Tibial nerve (tissue), 4 donors: Measurements from ENCODE around the gene CAMSAP3. TPM values are rescaled to one million over a fixed set of nuclear protein-coding genes. Genes with fewer than 3 reads are reported as not detected.

ENCODE experiments used
- DNase-seq, 2 donors: peaks; one replicate each; pipeline ENCODE4 v3.0.0-alpha.2; 2019; ENCODE audit warnings: low spot score in 2 of 2
- H3K27ac ChIP-seq, 4 donors: fragments of 200-600 bp; sonication (generic) in 3 of 4; one replicate each; pipeline ENCODE4 v1.5.1; 2017 to 2019; ENCODE audit warnings: mild to moderate bottlenecking in 1 of 4
- H3K27me3 ChIP-seq, 2 donors: fragments of 200-600 bp; sonication (generic) in 1 of 2; one replicate each; pipeline versions ENCODE4 v1.5.1 to v1.6.0; 2017 to 2019
- H3K36me3 ChIP-seq, 3 donors: fragments of 200-600 bp; sonication (generic); one replicate each; pipeline ENCODE4 v1.5.1; 2018 to 2019
- H3K4me1 ChIP-seq, 4 donors: fragments of 200-600 bp; sonication (generic) in 3 of 4; one replicate each; pipeline ENCODE4 v1.5.1; 2017 to 2019
- H3K4me3 ChIP-seq, 4 donors: fragments of 200-600 bp; sonication (generic) in 3 of 4; one replicate each; pipeline ENCODE4 v1.5.1; 2017 to 2019; ENCODE audit warnings: mild to moderate bottlenecking in 1 of 4, moderate library complexity in 1 of 4
- H3K9me3 ChIP-seq, 4 donors: fragments of 200-600 bp; sonication (generic) in 3 of 4; one replicate each; pipeline ENCODE4 v1.5.1; 2017 to 2019
- EP300 ChIP-seq, 2 donors: sonication (generic); formaldehyde crosslinking; IDR thresholded peaks; one replicate each; pipeline ENCODE4 v1.6.1; 2017; ENCODE audit warnings: antibody characterized with exemption in 2 of 2, mild to moderate bottlenecking in 1 of 2
- POLR2A ChIP-seq, 2 donors: fragments of 450-650 bp; IDR thresholded peaks; one replicate each; pipeline ENCODE4 v1.6.1; 2017; ENCODE audit warnings: antibody characterized with exemption in 2 of 2, mild to moderate bottlenecking in 2 of 2, moderate library complexity in 2 of 2
- WGBS, 2 donors: methylation state at CpG; one replicate each; pipeline ENCODE4 v1.1.5; 2018; 5-methylcytosine and 5-hydroxymethylcytosine counted together
- total RNA-seq, 4 donors: library from RNA; depleted of rRNA; stranded (reverse); fragments of >200 nt; gene quantifications; one replicate each; pipeline ENCODE4 v1.1.0, GENCODE V29; 2016
- TF ChIP-seq, protein P1 (sequence below), 5 experiments: fragments of 200-600 bp in 3 of 5; fragments of 450-650 bp in 2 of 5; sonication (generic) in 3 of 5; IDR thresholded peaks; one replicate each; pipeline ENCODE4 v1.5.1; 2016 to 2019; ENCODE audit warnings: antibody characterized with exemption in 5 of 5, mild to moderate bottlenecking in 3 of 5, moderate library complexity in 2 of 5

Gene CAMSAP3
- total RNA-seq, 4 donors from 2014 or later, result not detected

GRCh38 chr19:7554990-7555864 lies 40.4 kb upstream of the CAMSAP3 start:
- H3K36me3 ChIP-seq, result peaks cover 2 to 97% (median 19%) of the 10 kb centered on the region in 3 donors
- H3K9me3 ChIP-seq, result peaks cover 0 to 3% (median 0%) of the 10 kb centered on the region in 4 donors
- no peak for DNase-seq
- WGBS, 2 donors, result 75 to 76% methylated on average over 44 to 53 of the region's 62 CpGs
- no peaks in the 10 kb centered on the region for H3K27me3 ChIP-seq
- H3K4me1 ChIP-seq, result peaks cover 0 to 7% (median 0%) of the 10 kb centered on the region in 4 donors
- no peak overlapping the region for H3K27ac ChIP-seq
- H3K4me3 ChIP-seq, result no peak overlapping the region
- TF ChIP-seq, protein P1, sequence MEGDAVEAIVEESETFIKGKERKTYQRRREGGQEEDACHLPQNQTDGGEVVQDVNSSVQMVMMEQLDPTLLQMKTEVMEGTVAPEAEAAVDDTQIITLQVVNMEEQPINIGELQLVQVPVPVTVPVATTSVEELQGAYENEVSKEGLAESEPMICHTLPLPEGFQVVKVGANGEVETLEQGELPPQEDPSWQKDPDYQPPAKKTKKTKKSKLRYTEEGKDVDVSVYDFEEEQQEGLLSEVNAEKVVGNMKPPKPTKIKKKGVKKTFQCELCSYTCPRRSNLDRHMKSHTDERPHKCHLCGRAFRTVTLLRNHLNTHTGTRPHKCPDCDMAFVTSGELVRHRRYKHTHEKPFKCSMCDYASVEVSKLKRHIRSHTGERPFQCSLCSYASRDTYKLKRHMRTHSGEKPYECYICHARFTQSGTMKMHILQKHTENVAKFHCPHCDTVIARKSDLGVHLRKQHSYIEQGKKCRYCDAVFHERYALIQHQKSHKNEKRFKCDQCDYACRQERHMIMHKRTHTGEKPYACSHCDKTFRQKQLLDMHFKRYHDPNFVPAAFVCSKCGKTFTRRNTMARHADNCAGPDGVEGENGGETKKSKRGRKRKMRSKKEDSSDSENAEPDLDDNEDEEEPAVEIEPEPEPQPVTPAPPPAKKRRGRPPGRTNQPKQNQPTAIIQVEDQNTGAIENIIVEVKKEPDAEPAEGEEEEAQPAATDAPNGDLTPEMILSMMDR (IDR thresholded peaks at IDR 0.05), result no peak
- TF ChIP-seq POLR2A (IDR thresholded peaks at IDR 0.05) (no peak), EP300 (IDR thresholded peaks at IDR 0.05) (no peak)

GRCh38 chr19:7556696-7557315 lies 38.9 kb upstream of the CAMSAP3 start:
- Histone ChIP-seq H3K27ac (no peak overlapping the region), H3K4me1 (no peaks in the 10 kb centered on the region), H3K9me3 (peaks cover 0 to 7% (median 0%) of the 10 kb centered on the region in 4 donors), H3K4me3 (no peak overlapping the region), H3K36me3 (peaks cover 2 to 97% (median 19%) of the 10 kb centered on the region in 3 donors), H3K27me3 (no peaks in the 10 kb centered on the region)
- DNase-seq, result no peak
- whole genome bisulfite sequencing, 2 donors, result 95 to 96% methylated on average over 48 to 52 of the region's 54 CpGs
- no peak for TF ChIP-seq EP300 (IDR thresholded peaks at IDR 0.05)
- TF ChIP-seq, protein P1 (IDR thresholded peaks at IDR 0.05), result no peak
- no peak for TF ChIP-seq POLR2A (IDR thresholded peaks at IDR 0.05)

DNA sequence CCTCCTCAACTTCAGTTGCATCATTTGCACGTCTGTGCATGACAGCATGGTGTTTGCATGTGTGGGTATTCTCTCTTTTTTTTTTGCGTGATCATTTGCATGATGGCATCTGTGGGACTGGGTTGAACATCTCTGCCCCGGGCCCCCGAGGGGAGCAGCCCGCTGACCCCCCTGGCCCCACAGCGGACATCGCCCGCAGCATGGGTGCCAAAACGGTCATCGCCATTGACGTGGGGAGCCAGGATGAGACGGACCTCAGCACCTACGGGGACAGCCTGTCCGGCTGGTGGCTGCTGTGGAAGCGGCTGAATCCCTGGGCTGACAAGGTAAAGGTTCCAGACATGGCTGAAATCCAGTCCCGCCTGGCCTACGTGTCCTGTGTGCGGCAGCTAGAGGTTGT lies 37.0 kb upstream of the CAMSAP3 start:
- no peaks in the 10 kb centered on the region for H3K4me1 ChIP-seq
- TF ChIP-seq POLR2A (IDR thresholded peaks at IDR 0.05) (no peak), EP300 (IDR thresholded peaks at IDR 0.05) (no peak)
- TF ChIP-seq, protein P1 (IDR thresholded peaks at IDR 0.05), result no peak
- WGBS, 2 donors, result 88 to 91% methylated on average over 15 to 18 of the region's 18 CpGs
- no peaks in the 10 kb centered on the region for H3K27me3 ChIP-seq
- peaks cover 2 to 86% (median 19%) of the 10 kb centered on the region in 3 donors for H3K36me3 ChIP-seq
- DNase-seq, result no peak
- H3K27ac ChIP-seq, result no peak overlapping the region
- H3K4me3 ChIP-seq, result no peak overlapping the region
- H3K9me3 ChIP-seq, result peaks cover 0 to 7% (median 0%) of the 10 kb centered on the region in 4 donors

DNA sequence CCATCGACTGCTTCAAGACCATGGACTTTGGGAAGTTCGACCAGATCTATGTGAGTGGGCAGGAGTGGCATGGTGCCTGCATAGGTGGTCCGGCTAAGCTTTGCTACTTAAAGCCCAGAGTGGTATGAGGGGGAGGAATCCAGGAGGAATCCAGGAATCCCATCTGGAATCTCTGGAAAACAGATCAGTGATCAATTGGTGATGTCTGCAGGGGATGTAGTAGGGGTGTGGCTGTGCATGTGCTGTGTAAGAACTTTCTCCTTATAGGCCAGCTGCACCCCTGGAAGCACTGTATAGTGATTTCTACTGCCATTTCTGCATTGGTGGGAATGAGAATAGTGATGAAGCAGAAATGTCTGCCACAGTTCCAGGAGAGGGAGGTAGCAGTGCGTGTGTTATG lies 36.6 kb upstream of the CAMSAP3 start:
- DNase-seq, result no peak
- Histone ChIP-seq H3K4me3 (no peak overlapping the region), H3K9me3 (peaks cover 0 to 7% (median 0%) of the 10 kb centered on the region in 4 donors), H3K27me3 (no peaks in the 10 kb centered on the region), H3K27ac (no peak overlapping the region), H3K36me3 (peaks cover 2 to 82% (median 19%) of the 10 kb centered on the region in 3 donors), H3K4me1 (no peaks in the 10 kb centered on the region)
- 73% methylated on average over 4 of the region's 4 CpGs for WGBS, 2 donors
- TF ChIP-seq, protein P1 (IDR thresholded peaks at IDR 0.05), result no peak
- TF ChIP-seq POLR2A (IDR thresholded peaks at IDR 0.05) (no peak), EP300 (IDR thresholded peaks at IDR 0.05) (no peak)

DNA sequence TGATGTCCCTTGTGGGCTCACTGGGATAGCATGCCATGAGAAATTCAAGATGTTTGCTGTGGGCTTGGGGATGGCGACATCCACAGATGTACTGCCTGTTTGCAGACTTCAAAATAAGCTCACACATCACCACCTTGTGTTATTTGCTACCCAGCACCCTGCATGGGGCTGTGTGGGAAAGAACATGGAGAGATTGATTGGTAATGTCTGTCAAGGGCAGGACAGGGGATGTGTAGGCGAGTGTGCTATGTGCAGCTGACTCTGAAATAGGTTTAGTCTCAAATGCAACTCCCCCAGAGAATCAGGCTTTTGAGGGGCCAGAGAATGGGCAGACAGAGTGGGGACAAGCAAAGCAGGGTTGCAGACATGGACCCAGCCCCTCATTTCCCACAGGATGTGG lies 35.4 kb upstream of the CAMSAP3 start:
- no peaks in the 10 kb centered on the region for H3K27me3 ChIP-seq
- TF ChIP-seq POLR2A (IDR thresholded peaks at IDR 0.05), result no peak
- TF ChIP-seq, protein P1 (IDR thresholded peaks at IDR 0.05), result no peak
- no peak for TF ChIP-seq EP300 (IDR thresholded peaks at IDR 0.05)

More for the DNA sequence above, 35.4 kb upstream of the CAMSAP3 start:
- no peak for DNase-seq
- H3K27ac ChIP-seq, result no peak overlapping the region
- 83 to 94% methylated on average over 2 of the region's 2 CpGs for WGBS, 2 donors
- H3K36me3 ChIP-seq, result peaks cover 2 to 79% (median 13%) of the 10 kb centered on the region in 3 donors
- H3K4me1 ChIP-seq, result no peaks in the 10 kb centered on the region
- peaks cover 0 to 7% (median 0%) of the 10 kb centered on the region in 4 donors for H3K9me3 ChIP-seq
- no peak overlapping the region for H3K4me3 ChIP-seq
